ENCODE measurements around the gene PTPN23.

Gene PTPN23

DNA sequence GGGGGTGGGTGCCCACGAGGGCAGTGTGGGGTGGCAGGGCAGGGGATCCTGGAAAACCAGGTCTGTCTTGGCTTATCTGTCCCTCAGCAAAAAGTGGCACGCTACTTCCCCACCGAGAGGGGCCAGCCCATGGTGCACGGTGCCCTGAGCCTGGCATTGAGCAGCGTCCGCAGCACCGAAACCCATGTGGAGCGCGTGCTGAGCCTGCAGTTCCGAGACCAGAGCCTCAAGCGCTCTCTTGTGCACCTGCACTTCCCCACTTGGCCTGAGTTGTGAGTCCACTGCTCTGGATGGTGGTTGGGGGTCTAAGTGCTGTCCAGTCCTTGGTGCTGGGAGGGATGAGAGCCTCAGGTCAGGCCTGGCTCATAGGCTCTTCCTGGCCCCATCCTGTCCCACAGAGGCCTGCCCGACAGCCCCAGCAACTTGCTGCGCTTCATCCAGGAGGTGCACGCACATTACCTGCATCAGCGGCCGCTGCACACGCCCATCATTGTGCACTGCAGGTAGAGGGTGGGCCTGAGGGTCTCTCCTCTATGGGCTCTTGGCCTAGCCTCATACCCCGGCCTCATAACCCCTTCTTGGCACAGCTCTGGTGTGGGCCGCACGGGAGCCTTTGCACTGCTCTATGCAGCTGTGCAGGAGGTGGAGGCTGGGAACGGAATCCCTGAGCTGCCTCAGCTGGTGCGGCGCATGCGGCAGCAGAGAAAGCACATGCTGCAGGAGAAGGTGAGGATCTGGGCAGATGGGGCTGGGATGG, 31.1 kb downstream of the PTPN23 start:
- Histone ChIP-seq H3K27me3 (ENCODE audit: control insufficient read depth, low read length) (no peaks in the 10 kb centered on the region), H3K4me3 (ENCODE audit: low read length) (no peak overlapping the region), H3K4me2 (ENCODE audit: low read length) (no peak overlapping the region), H3K36me3 (ENCODE audit: control insufficient read depth, low read length) (peaks cover 74% of the 10 kb centered on the region), H3K4me1 (ENCODE audit: control insufficient read depth, low read length) (no peaks in the 10 kb centered on the region), H4K20me1 (ENCODE audit: control insufficient read depth, insufficient read depth, low read depth, low read length) (no peaks in the 10 kb centered on the region), H3F3A (ENCODE audit: control insufficient read depth, insufficient read depth) (no peaks in the 10 kb centered on the region), H3K79me2 (ENCODE audit: control insufficient read depth, low read length) (no peaks in the 10 kb centered on the region), H3K27ac (ENCODE audit: low read depth, low read length) (no peak overlapping the region), H3K9me2 (replicated peaks; ENCODE audit: control insufficient read depth, low read length) (no peaks in the 10 kb centered on the region), H3K9me3 (ENCODE audit: control insufficient read depth, insufficient read depth, low read length) (no peaks in the 10 kb centered on the region)
- TF ChIP-seq, protein P1, sequence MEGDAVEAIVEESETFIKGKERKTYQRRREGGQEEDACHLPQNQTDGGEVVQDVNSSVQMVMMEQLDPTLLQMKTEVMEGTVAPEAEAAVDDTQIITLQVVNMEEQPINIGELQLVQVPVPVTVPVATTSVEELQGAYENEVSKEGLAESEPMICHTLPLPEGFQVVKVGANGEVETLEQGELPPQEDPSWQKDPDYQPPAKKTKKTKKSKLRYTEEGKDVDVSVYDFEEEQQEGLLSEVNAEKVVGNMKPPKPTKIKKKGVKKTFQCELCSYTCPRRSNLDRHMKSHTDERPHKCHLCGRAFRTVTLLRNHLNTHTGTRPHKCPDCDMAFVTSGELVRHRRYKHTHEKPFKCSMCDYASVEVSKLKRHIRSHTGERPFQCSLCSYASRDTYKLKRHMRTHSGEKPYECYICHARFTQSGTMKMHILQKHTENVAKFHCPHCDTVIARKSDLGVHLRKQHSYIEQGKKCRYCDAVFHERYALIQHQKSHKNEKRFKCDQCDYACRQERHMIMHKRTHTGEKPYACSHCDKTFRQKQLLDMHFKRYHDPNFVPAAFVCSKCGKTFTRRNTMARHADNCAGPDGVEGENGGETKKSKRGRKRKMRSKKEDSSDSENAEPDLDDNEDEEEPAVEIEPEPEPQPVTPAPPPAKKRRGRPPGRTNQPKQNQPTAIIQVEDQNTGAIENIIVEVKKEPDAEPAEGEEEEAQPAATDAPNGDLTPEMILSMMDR (IDR thresholded peaks at IDR 0.05; ENCODE audit: low read depth, low read length, poor library complexity, severe bottlenecking) = no peak
- no peak for TF ChIP-seq EZH2phosphoT487 (IDR thresholded peaks at IDR 0.05; ENCODE audit: borderline replicate concordance, low read length)

DNA sequence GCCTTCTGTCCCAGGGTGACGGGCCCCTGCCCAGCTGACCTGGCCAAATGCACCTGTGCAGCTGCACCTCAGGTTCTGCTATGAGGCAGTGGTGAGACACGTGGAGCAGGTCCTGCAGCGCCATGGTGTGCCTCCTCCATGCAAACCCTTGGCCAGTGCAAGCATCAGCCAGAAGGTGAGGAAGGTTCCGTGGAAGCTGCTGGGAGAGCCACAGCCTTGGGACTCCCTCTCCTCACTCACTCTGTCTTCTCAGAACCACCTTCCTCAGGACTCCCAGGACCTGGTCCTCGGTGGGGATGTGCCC, 31.6 kb downstream of the PTPN23 start:
- H4K20me1 ChIP-seq (ENCODE audit: control insufficient read depth, insufficient read depth, low read depth, low read length) = no peaks in the 10 kb centered on the region
- H3K36me3 ChIP-seq (ENCODE audit: control insufficient read depth, low read length) = peaks cover 73% of the 10 kb centered on the region

DNA sequence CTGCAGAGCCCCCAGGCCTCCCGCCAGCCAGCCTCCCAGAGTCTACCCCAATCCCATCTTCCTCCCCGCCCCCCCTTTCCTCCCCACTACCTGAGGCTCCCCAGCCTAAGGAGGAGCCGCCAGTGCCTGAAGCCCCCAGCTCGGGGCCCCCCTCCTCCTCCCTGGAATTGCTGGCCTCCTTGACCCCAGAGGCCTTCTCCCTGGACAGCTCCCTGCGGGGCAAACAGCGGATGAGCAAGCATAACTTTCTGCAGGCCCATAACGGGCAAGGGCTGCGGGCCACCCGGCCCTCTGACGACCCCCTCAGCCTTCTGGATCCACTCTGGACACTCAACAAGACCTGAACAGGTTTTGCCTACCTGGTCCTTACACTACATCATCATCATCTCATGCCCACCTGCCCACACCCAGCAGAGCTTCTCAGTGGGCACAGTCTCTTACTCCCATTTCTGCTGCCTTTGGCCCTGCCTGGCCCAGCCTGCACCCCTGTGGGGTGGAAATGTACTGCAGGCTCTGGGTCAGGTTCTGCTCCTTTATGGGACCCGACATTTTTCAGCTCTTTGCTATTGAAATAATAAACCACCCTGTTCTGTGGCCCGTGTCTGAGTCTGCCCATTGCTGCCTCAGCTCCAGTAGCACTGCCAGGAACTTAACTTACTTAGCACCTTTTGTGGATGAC, 32.2 kb downstream of the PTPN23 start:
- H3K9me3 ChIP-seq (ENCODE audit: control insufficient read depth, insufficient read depth, low read length) = no peaks in the 10 kb centered on the region
- no peaks in the 10 kb centered on the region for H3K9me2 ChIP-seq (replicated peaks; ENCODE audit: control insufficient read depth, low read length)
- no peaks in the 10 kb centered on the region for H3K27me3 ChIP-seq (ENCODE audit: control insufficient read depth, low read length)
- no peak for TF ChIP-seq EZH2phosphoT487 (IDR thresholded peaks at IDR 0.05; ENCODE audit: borderline replicate concordance, low read length)
- TF ChIP-seq, protein P1 (IDR thresholded peaks at IDR 0.05; ENCODE audit: low read depth, low read length, poor library complexity, severe bottlenecking) = no peak
- H3F3A ChIP-seq (ENCODE audit: control insufficient read depth, insufficient read depth) = no peaks in the 10 kb centered on the region
- no peak overlapping the region for H3K4me2 ChIP-seq (ENCODE audit: low read length)
- H3K27ac ChIP-seq (ENCODE audit: low read depth, low read length) = no peak overlapping the region
- H3K4me3 ChIP-seq (ENCODE audit: low read length) = no peak overlapping the region
- no peaks in the 10 kb centered on the region for H3K4me1 ChIP-seq (ENCODE audit: control insufficient read depth, low read length)
- no peaks in the 10 kb centered on the region for H4K20me1 ChIP-seq (ENCODE audit: control insufficient read depth, insufficient read depth, low read depth, low read length)
- no peaks in the 10 kb centered on the region for H3K79me2 ChIP-seq (ENCODE audit: control insufficient read depth, low read length)
- H3K36me3 ChIP-seq (ENCODE audit: control insufficient read depth, low read length) = peaks cover 68% of the 10 kb centered on the region

More for the DNA sequence above, 31.6 kb downstream of the PTPN23 start:
- Histone ChIP-seq H3K27me3 (ENCODE audit: control insufficient read depth, low read length) (no peaks in the 10 kb centered on the region), H3K9me2 (replicated peaks; ENCODE audit: control insufficient read depth, low read length) (no peaks in the 10 kb centered on the region), H3K79me2 (ENCODE audit: control insufficient read depth, low read length) (no peaks in the 10 kb centered on the region), H3F3A (ENCODE audit: control insufficient read depth, insufficient read depth) (no peaks in the 10 kb centered on the region), H3K4me3 (ENCODE audit: low read length) (no peak overlapping the region), H3K4me1 (ENCODE audit: control insufficient read depth, low read length) (no peaks in the 10 kb centered on the region), H3K4me2 (ENCODE audit: low read length) (no peak overlapping the region), H3K27ac (ENCODE audit: low read depth, low read length) (no peak overlapping the region), H3K9me3 (ENCODE audit: control insufficient read depth, insufficient read depth, low read length) (no peaks in the 10 kb centered on the region)
- TF ChIP-seq, protein P1 (IDR thresholded peaks at IDR 0.05; ENCODE audit: low read depth, low read length, poor library complexity, severe bottlenecking) = no peak
- TF ChIP-seq EZH2phosphoT487 (IDR thresholded peaks at IDR 0.05; ENCODE audit: borderline replicate concordance, low read length) = no peak
